ENCODE results near the gene FNTB. TPM values are rescaled to one million over a fixed set of nuclear protein-coding genes. Genes with fewer than 3 reads are reported as not detected.

The FNTB gene
- total and polyA plus RNA-seq, 9 of the 15 experiments (the other 6 are each of a cell fraction or from before 2014, with no cell fraction given): 6.9 to 23.2 (median 12.2) TPM

GRCh38 chr14:65042731-65043372 is 56.2 kb downstream of the FNTB start (continued):
- TF ChIP-seq ZNF217 (CRISPR knock-in tag; IDR thresholded peaks at IDR 0.05) (no peak), RBM15 (IDR thresholded peaks at IDR 0.05; ENCODE audit: insufficient read depth, low read length) (no peak), ZNF79 (CRISPR knock-in tag; IDR thresholded peaks at IDR 0.05; ENCODE audit: low read depth) (no peak), ZNF23 (CRISPR knock-in tag; IDR thresholded peaks at IDR 0.05) (0 out of 2 replicates have a peak, but pooled peaks have one; percentile 45), CC2D1A (IDR thresholded peaks at IDR 0.05) (peak; percentile 77; the same call in 1 of the 2 replicates), WHSC1 (IDR thresholded peaks at IDR 0.05; ENCODE audit: low read length) (no peak), FOXK2 (conservative IDR thresholded peaks at IDR 0.05 in 1 of 2, IDR thresholded peaks at IDR 0.05 in 1 of 2; ENCODE audit: low read depth in 2 of 2) (peak in 1 of 2 experiments; percentile 61; a peak in 2 of 4 replicates), ZNF347 (CRISPR knock-in tag; IDR thresholded peaks at IDR 0.05; ENCODE audit: low read depth) (no peak), RBM14 (IDR thresholded peaks at IDR 0.05; ENCODE audit: borderline replicate concordance, insufficient read depth, low read depth, low read length) (no peak), MCM2 (IDR thresholded peaks at IDR 0.05; ENCODE audit: low read depth) (no peak), BRD4 (IDR thresholded peaks at IDR 0.05) (no peak), SMAD4 (CRISPR knock-in tag; conservative IDR thresholded peaks at IDR 0.05) (peak; percentile 82), NCOA4 (IDR thresholded peaks at IDR 0.05; ENCODE audit: partially characterized antibody) (no peak), SRSF1 (IDR thresholded peaks at IDR 0.05; ENCODE audit: low read depth, low read length) (no peak), STAT6 (CRISPR knock-in tag; IDR thresholded peaks at IDR 0.05) (no peak)
- TF ChIP-seq, protein P1, sequence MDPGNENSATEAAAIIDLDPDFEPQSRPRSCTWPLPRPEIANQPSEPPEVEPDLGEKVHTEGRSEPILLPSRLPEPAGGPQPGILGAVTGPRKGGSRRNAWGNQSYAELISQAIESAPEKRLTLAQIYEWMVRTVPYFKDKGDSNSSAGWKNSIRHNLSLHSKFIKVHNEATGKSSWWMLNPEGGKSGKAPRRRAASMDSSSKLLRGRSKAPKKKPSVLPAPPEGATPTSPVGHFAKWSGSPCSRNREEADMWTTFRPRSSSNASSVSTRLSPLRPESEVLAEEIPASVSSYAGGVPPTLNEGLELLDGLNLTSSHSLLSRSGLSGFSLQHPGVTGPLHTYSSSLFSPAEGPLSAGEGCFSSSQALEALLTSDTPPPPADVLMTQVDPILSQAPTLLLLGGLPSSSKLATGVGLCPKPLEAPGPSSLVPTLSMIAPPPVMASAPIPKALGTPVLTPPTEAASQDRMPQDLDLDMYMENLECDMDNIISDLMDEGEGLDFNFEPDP (CRISPR knock-in tag; IDR thresholded peaks at IDR 0.05): no peak
- TF ChIP-seq, protein P2, sequence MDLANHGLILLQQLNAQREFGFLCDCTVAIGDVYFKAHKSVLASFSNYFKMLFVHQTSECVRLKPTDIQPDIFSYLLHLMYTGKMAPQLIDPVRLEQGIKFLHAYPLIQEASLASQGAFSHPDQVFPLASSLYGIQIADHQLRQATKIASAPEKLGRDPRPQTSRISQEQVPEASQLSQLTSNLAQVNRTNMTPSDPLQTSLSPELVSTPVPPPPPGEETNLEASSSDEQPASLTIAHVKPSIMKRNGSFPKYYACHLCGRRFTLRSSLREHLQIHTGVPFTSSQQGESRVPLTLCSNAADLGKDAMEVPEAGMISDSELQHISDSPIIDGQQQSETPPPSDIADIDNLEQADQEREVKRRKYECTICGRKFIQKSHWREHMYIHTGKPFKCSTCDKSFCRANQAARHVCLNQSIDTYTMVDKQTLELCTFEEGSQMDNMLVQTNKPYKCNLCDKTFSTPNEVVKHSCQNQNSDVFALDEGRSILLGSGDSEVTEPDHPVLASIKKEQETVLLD (IDR thresholded peaks at IDR 0.05): no peak

Measured in K562 (cell line).